Inferior parietal cortex (tissue), 1 donor: Measurements from ENCODE around the gene TMEM132C.

Experiments
- DNase-seq: peaks from one replicate; pipeline ENCODE4 v3.0.0-alpha.2; 2016; ENCODE audit errors: extremely low spot score

TMEM132C gene

GRCh38 chr12:128664501-128664900 is 397.5 kb downstream of the TMEM132C start:
- DNase-seq = no peak

GRCh38 chr12:128667193-128667592 is 400.2 kb downstream of the TMEM132C start:
- DNase-seq = no peak

- DNase-seq = no peak
These were observed 404.6 kb downstream of the TMEM132C start for GRCh38 chr12:128671528-128672042.

GRCh38 chr12:128672428-128672827 is 405.5 kb downstream of the TMEM132C start:
- DNase-seq = no peak

- no peak for DNase-seq
These were observed 405.9 kb downstream of the TMEM132C start for GRCh38 chr12:128672893-128673292.

- no peak for DNase-seq
These were observed 408.6 kb downstream of the TMEM132C start for GRCh38 chr12:128675576-128675975.

GRCh38 chr12:128680555-128680954 is 413.6 kb downstream of the TMEM132C start:
- DNase-seq = no peak

GRCh38 chr12:128682548-128683275 is 415.7 kb downstream of the TMEM132C start:
- DNase-seq = no peak

GRCh38 chr12:128684352-128684751 is 417.4 kb downstream of the TMEM132C start:
- DNase-seq = peak; percentile 32

- no peak for DNase-seq
These were observed 419.0 kb downstream of the TMEM132C start for GRCh38 chr12:128685903-128686475.

- DNase-seq = no peak
These were observed 420.9 kb downstream of the TMEM132C start for GRCh38 chr12:128687851-128688250.

- no peak for DNase-seq
These were observed 423.7 kb downstream of the TMEM132C start for GRCh38 chr12:128690641-128691040.

GRCh38 chr12:128693115-128693514 is 426.1 kb downstream of the TMEM132C start:
- no peak for DNase-seq

GRCh38 chr12:128693771-128694170 is 426.8 kb downstream of the TMEM132C start:
- no peak for DNase-seq

GRCh38 chr12:128694445-128694844 is 427.5 kb downstream of the TMEM132C start:
- no peak for DNase-seq

- no peak for DNase-seq
These were observed 428.7 kb downstream of the TMEM132C start for GRCh38 chr12:128695697-128696096.

GRCh38 chr12:128698301-128698972 is 431.5 kb downstream of the TMEM132C start:
- no peak for DNase-seq

GRCh38 chr12:128699106-128699505 is 432.1 kb downstream of the TMEM132C start:
- DNase-seq = no peak

GRCh38 chr12:128702371-128702770 is 435.4 kb downstream of the TMEM132C start:
- no peak for DNase-seq

- no peak for DNase-seq
These were observed 438.2 kb downstream of the TMEM132C start for GRCh38 chr12:128705140-128705539.

- DNase-seq = no peak
These were observed 440.5 kb downstream of the TMEM132C start for GRCh38 chr12:128707488-128707887.

- DNase-seq = no peak
These were observed 441.8 kb downstream of the TMEM132C start for GRCh38 chr12:128708789-128709188.

GRCh38 chr12:128709660-128710059 is 442.7 kb downstream of the TMEM132C start:
- no peak for DNase-seq
